ENCODE data around the gene AREG. TPM values are rescaled to one million over a fixed set of nuclear protein-coding genes. Genes with fewer than 3 reads are reported as not detected.

The AREG gene
- total RNA-seq, 4 donors from 2014 or later = 0.63 to 2.6 (median 1.2) TPM

GRCh38 chr4:74402692-74403456, 42.1 kb upstream of the AREG start:
- no peak for DNase-seq
- TF ChIP-seq CTCF (IDR thresholded peaks at IDR 0.05) (no peak), POLR2A (IDR thresholded peaks at IDR 0.05) (no peak)
- H3K36me3 ChIP-seq = no peaks in the 10 kb centered on the region
- H3K27me3 ChIP-seq = no peaks in the 10 kb centered on the region
- 69 to 76% methylated on average over 5 of the region's 5 CpGs for WGBS, 2 donors
- no peak overlapping the region for H3K4me3 ChIP-seq (replicated peaks in 1 of 3)
- no peaks in the 10 kb centered on the region for H3K9me3 ChIP-seq
- intact Hi-C loops (cut with DNase I) = no loop called here
- H3K27ac ChIP-seq = no peak overlapping the region
- H3K4me1 ChIP-seq = no peaks in the 10 kb centered on the region

DNA sequence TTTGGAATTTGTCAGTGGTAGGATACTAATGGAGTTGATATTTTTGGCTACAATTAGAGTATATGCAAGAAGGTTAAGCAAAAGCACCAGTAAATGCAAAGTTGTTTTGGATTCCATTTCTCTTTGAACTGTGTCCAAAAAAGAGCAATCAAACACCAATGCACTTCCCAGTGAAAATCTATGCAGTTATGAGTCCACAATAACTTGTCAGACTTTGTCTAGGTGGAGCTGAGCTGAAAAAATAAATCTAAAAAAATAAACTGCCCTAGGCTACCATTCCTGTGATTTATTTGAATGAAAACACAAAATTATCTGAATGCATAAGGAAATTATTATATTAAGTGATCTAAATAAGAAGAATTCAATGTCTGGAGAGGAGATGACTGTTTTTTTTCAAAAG, 37.0 kb upstream of the AREG start:
- intact Hi-C loops (cut with DNase I) = no loop called here
- TF ChIP-seq POLR2A (IDR thresholded peaks at IDR 0.05) (no peak), CTCF (IDR thresholded peaks at IDR 0.05) (no peak)
- Histone ChIP-seq H3K9me3 (no peaks in the 10 kb centered on the region), H3K36me3 (no peaks in the 10 kb centered on the region), H3K4me3 (replicated peaks in 1 of 3) (no peak overlapping the region), H3K4me1 (no peaks in the 10 kb centered on the region), H3K27ac (no peak overlapping the region), H3K27me3 (no peaks in the 10 kb centered on the region)
- no peak for DNase-seq

GRCh38 chr4:74408639-74409038, 36.3 kb upstream of the AREG start:
- Histone ChIP-seq H3K36me3 (no peaks in the 10 kb centered on the region), H3K27ac (no peak overlapping the region), H3K4me1 (no peaks in the 10 kb centered on the region), H3K9me3 (no peaks in the 10 kb centered on the region), H3K4me3 (replicated peaks in 1 of 3) (no peak overlapping the region), H3K27me3 (no peaks in the 10 kb centered on the region)
- intact Hi-C loops (cut with DNase I) = no loop called here
- no peak for TF ChIP-seq CTCF (IDR thresholded peaks at IDR 0.05)
- TF ChIP-seq POLR2A (IDR thresholded peaks at IDR 0.05) = no peak
- WGBS, 2 donors = 84 to 90% methylated on average over 3 of the region's 3 CpGs
- DNase-seq = no peak

DNA sequence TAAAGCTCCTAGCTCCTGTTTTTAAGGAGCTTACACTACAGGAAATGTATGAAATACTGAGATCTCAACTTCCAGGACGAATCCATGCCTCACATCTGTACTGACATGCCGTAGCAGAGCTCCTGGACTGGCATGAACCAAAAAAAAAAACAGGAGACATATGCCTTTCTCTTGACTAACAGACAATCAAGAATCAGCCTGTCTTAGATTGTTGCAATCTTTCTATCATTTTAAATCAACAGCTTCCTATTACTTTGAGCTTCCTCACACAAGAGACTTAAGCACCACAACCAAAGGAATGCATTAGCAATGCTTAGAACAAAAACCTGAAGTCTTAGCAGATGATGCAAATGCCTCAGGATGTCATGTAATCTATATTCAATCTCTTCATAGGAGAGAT, 34.7 kb upstream of the AREG start:
- Histone ChIP-seq H3K27ac (no peak overlapping the region), H3K4me1 (no peaks in the 10 kb centered on the region), H3K9me3 (no peaks in the 10 kb centered on the region), H3K4me3 (replicated peaks in 1 of 3) (no peak overlapping the region), H3K27me3 (no peaks in the 10 kb centered on the region), H3K36me3 (no peaks in the 10 kb centered on the region)
- DNase-seq = no peak
- 69 to 81% methylated on average over 2 of the region's 2 CpGs for WGBS, 2 donors
- intact Hi-C loops (cut with DNase I) = no loop called here
- TF ChIP-seq CTCF (IDR thresholded peaks at IDR 0.05) (no peak), POLR2A (IDR thresholded peaks at IDR 0.05) (no peak)

DNA sequence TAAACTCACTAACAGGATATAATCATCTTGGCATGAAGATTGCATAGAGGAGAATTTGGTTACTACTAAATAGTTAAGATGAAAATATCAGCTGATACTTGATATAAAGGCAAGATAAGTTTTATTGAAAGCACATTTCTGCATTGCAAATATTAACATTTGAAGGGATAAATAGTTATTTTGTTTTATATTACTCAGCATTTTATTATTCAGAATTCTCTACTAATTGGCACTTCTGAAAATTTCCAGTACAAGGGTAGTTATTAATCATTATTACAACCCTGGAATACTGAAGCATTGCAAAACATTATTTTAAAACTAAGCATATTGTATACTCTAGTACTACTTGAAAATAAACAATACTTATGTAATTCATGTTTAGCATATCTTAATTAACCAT, 32.7 kb upstream of the AREG start:
- intact Hi-C loops (cut with DNase I) = no loop called here
- Histone ChIP-seq H3K27me3 (no peaks in the 10 kb centered on the region), H3K4me1 (no peaks in the 10 kb centered on the region), H3K4me3 (replicated peaks in 1 of 3) (no peak overlapping the region), H3K27ac (no peak overlapping the region), H3K36me3 (no peaks in the 10 kb centered on the region), H3K9me3 (no peaks in the 10 kb centered on the region)
- DNase-seq = no peak
- TF ChIP-seq POLR2A (IDR thresholded peaks at IDR 0.05) = no peak
- TF ChIP-seq CTCF (IDR thresholded peaks at IDR 0.05) = no peak

Measured in thyroid gland (tissue), 4 donors.